Brain microvascular endothelial cell (primary cell): Measurements from ENCODE around the gene PLB1.

Experiments
- DNase-seq: peaks from one replicate; pipeline ENCODE4 v3.0.0-alpha.2; 2020
- H3K27ac ChIP-seq: fragments of 250-450 bp; sonication (Bioruptor Pico); 2 replicates; pipeline ENCODE4 v1.5.1; 2020; ENCODE audit warnings: mild to moderate bottlenecking, moderate library complexity
- H3K27me3 ChIP-seq: fragments of 250-450 bp; sonication (Bioruptor Pico); replicated peaks from 2 replicates; pipeline ENCODE4 v1.5.1; 2020; ENCODE audit warnings: mild to moderate bottlenecking
- H3K36me3 ChIP-seq: fragments of 250-450 bp; sonication (Bioruptor Pico); replicated peaks from 2 replicates; pipeline ENCODE4 v1.5.1; 2020; ENCODE audit warnings: mild to moderate bottlenecking
- H3K4me3 ChIP-seq: 2 replicates; pipeline ENCODE4 v1.5.1; 2011; ENCODE audit warnings: low read depth, mild to moderate bottlenecking, control low read depth, low read length, moderate library complexity
- in situ Hi-C: cut with HindIII; loops from 2 replicates; pipeline ENCODE4 v1.10.0; 2017; ENCODE audit warnings: low sequenced_read_pairs, low pct_ligation_motif_present
- TF ChIP-seq, protein P1 (sequence below): IDR thresholded peaks from 2 replicates; pipeline ENCODE4 v1.5.1; 2011; ENCODE audit warnings: low read depth, mild to moderate bottlenecking, moderate library complexity, low read length, control low read depth, inconsistent platforms; ENCODE audit errors: missing control alignments

Gene PLB1

GRCh38 chr2:28616396-28616999 is 120.6 kb downstream of the PLB1 start:
- TF ChIP-seq, protein P1, sequence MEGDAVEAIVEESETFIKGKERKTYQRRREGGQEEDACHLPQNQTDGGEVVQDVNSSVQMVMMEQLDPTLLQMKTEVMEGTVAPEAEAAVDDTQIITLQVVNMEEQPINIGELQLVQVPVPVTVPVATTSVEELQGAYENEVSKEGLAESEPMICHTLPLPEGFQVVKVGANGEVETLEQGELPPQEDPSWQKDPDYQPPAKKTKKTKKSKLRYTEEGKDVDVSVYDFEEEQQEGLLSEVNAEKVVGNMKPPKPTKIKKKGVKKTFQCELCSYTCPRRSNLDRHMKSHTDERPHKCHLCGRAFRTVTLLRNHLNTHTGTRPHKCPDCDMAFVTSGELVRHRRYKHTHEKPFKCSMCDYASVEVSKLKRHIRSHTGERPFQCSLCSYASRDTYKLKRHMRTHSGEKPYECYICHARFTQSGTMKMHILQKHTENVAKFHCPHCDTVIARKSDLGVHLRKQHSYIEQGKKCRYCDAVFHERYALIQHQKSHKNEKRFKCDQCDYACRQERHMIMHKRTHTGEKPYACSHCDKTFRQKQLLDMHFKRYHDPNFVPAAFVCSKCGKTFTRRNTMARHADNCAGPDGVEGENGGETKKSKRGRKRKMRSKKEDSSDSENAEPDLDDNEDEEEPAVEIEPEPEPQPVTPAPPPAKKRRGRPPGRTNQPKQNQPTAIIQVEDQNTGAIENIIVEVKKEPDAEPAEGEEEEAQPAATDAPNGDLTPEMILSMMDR: no peak
- H3K36me3 ChIP-seq: no peaks in the 10 kb centered on the region
- H3K27ac ChIP-seq: no peak overlapping the region
- H3K27me3 ChIP-seq: no peaks in the 10 kb centered on the region
- H3K4me3 ChIP-seq: no peak overlapping the region
- in situ Hi-C loops: no loop called here
- no peak for DNase-seq

DNA sequence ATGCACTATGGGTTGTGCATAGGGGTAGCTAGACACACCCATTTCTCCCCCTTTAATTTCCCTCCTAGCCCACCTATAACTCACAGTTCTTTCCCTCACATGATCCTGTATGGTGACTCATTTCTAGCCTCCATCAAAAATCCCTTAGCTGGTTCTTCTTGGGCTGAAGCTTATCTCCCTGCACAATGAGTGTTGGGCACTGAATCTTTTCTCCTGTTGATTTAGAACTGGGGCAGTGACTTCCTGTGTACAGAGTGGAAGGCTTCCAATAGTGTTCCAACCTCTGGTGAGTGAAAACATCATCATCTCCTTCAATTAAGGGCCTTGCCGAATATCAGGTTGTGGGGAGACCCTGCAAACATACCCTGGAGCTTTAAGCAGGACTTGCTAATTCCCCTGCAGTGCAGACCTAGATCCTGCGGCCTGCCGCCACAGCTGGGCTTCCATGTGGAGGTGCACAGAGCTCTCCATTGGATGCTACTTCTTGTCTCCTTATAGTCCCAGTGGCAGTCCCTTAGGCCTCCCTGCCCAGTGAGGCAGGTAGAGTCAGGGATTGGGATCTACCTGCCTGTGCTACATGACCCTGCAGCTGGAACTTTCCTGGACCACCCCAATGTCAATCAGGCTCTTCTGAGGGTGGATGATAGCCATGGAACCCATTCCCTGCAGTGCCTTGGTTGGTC is 121.8 kb downstream of the PLB1 start:
- in situ Hi-C loops: no loop called here
- Histone ChIP-seq H3K36me3 (no peaks in the 10 kb centered on the region), H3K27me3 (no peaks in the 10 kb centered on the region), H3K4me3 (no peak overlapping the region), H3K27ac (no peak overlapping the region)
- no peak for DNase-seq
- TF ChIP-seq, protein P1: no peak

- no peak for DNase-seq
- TF ChIP-seq, protein P1: no peak
- no peaks in the 10 kb centered on the region for H3K27me3 ChIP-seq
- H3K36me3 ChIP-seq: no peaks in the 10 kb centered on the region
- no peak overlapping the region for H3K27ac ChIP-seq
- no peak overlapping the region for H3K4me3 ChIP-seq
- in situ Hi-C loops: no loop called here
These were observed 122.6 kb downstream of the PLB1 start for GRCh38 chr2:28618221-28619141.

DNA sequence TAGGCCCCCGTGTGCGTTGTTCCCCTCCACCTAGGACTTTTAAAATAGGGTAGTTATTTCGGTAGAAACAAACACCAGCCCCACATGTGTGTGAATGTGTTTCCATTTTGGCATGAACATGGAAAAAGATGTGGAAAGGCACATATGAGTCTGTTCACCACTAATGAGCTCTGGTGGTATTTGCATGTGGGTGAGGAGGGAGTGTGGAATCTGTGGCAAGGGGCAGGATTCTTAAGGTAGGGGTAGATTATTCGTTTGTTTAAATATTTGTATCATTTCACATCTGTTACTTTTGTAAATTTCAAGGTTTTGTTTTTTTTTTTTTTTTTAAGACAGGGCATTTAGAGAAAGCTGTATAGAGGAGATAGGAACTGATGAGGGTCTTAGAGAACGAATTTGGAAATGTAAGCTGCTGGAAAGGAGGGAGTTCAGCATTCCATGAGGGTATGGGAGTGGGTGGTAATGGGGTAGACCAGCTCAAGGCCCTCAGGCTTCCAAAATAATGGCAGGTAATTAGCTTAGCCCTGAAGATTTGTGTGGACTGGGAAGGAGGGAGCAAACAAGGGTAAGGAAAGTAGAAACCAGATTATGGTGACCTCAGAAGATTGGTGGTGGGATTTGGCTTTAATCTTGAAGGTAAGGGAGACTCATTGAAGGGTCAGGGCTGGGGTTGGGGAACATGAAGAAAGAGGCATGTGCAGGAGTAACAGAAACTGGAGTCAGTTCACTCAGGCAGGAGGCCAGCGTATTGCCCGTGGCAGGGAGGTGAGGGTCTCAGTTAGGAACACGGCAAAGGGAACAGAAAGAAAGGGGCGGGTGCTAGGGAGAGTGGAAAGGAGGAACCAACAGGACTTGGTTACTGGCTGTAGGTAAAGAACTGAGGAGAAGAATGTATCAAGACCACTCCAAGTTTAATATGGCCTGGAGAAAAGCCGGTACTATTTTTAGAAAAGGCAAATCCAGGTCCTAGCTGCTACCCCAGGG is 123.6 kb downstream of the PLB1 start:
- no peak overlapping the region for H3K27ac ChIP-seq
- no peaks in the 10 kb centered on the region for H3K36me3 ChIP-seq
- TF ChIP-seq, protein P1: no peak
- H3K4me3 ChIP-seq: no peak overlapping the region
- no peaks in the 10 kb centered on the region for H3K27me3 ChIP-seq
- DNase-seq: no peak
- in situ Hi-C loops: no loop called here

DNA sequence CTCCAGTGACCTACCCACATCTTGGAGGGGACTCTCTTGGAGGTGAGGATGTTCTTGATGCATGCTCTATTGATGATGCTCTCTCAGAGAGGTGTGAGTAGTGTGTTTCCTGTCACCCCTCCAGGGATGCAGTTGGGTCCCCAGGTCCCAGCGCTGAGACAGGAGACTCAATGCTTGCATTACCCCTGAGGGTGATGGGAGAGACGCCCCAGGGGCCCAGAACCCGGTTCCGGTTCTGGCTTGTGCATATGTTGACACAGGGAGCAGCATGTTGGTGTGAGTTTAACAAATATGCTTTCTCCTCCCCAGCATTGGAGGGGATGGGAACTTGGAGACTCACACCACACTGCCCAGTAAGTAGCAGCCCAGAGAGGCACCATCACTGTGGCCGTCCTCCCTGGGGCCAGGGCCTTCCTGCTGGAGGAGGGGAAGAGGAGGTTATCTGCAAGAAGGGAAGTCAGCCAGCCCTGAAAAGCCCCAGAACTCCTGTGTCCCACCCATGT is 124.5 kb downstream of the PLB1 start:
- H3K36me3 ChIP-seq: no peaks in the 10 kb centered on the region
- no peak overlapping the region for H3K4me3 ChIP-seq
- no peak overlapping the region for H3K27ac ChIP-seq
- no peaks in the 10 kb centered on the region for H3K27me3 ChIP-seq
- in situ Hi-C loops: no loop called here
- no peak for DNase-seq
- TF ChIP-seq, protein P1: no peak
